ENCODE measurements around the gene MOB1B.

DNA sequence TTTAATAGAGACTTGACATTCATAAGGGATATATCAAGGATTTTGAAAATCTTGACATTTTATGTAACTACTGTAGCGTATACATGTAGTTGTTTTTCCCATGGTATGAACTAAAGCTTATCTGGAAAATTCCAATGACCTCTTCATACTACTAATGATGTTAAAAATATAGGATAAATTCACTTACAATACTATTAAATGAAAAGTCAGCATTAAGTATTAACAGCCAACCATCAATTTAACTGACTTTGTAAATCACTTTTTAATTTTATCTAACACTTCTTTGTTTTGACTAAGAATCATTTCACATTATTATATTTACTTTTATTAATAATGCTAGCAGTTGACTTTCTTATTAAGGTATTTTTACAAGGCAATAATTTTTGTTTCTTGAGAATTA is 125.4 kb downstream of the MOB1B start:
- TF ChIP-seq POLR2A (IDR thresholded peaks at IDR 0.05) (no peak), POLR2AphosphoS5 (IDR thresholded peaks at IDR 0.05; ENCODE audit: insufficient read depth in 1 of 2, low read depth in 1 of 2) (no peak)

All from vagina (tissue), 2 donors.